ENCODE data around the gene FAM3C.

DNA sequence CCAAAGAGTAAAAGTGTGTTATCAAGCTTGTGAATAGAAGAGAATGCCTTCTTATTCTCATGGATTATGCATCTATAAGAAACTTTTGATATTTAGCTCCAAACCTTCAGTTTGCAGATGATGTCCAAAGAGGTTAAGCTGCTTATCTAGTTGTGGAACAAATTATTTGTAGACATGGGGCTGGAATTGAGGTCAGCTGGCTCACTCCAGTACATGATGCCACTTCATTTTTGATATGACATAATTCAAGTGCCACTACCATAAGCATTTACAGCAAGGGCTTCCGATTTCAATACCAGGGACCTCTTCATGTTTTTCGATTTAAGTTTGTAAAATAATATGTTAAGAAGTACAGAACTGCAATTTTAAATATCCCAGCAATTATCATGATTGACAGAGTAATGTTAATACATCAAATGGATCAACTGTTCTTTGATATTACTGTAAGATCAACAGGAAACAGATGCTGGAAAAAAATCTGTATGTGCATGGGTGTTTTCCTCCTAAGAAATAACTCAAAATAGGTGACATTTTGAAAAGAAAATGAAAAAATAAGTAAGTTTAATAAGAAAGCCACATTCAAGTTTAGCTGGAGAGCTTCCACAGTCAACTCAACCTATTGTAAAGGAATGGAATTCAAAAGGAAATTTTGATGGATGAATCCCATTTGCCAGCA is 12.7 kb downstream of the FAM3C start:
- TF ChIP-seq, protein P1, sequence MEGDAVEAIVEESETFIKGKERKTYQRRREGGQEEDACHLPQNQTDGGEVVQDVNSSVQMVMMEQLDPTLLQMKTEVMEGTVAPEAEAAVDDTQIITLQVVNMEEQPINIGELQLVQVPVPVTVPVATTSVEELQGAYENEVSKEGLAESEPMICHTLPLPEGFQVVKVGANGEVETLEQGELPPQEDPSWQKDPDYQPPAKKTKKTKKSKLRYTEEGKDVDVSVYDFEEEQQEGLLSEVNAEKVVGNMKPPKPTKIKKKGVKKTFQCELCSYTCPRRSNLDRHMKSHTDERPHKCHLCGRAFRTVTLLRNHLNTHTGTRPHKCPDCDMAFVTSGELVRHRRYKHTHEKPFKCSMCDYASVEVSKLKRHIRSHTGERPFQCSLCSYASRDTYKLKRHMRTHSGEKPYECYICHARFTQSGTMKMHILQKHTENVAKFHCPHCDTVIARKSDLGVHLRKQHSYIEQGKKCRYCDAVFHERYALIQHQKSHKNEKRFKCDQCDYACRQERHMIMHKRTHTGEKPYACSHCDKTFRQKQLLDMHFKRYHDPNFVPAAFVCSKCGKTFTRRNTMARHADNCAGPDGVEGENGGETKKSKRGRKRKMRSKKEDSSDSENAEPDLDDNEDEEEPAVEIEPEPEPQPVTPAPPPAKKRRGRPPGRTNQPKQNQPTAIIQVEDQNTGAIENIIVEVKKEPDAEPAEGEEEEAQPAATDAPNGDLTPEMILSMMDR (IDR thresholded peaks at IDR 0.05; ENCODE audit: low read depth, low read length, missing input control) = no peak
- TF ChIP-seq, protein P2, sequence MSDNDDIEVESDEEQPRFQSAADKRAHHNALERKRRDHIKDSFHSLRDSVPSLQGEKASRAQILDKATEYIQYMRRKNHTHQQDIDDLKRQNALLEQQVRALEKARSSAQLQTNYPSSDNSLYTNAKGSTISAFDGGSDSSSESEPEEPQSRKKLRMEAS (IDR thresholded peaks at IDR 0.05) = no peak
- TF ChIP-seq EGR1 (IDR thresholded peaks at IDR 0.05; ENCODE audit: low read depth in 2 of 2) (no peak), RAD21 (IDR thresholded peaks at IDR 0.05) (no peak), YY1 (IDR thresholded peaks at IDR 0.05) (no peak), RXRA (IDR thresholded peaks at IDR 0.05) (no peak), GABPA (IDR thresholded peaks at IDR 0.05 in 1 of 2, conservative IDR thresholded peaks at IDR 0.05 in 1 of 2) (no peak), HNF4A (conservative IDR thresholded peaks at IDR 0.05) (no peak), JUND (IDR thresholded peaks at IDR 0.05) (no peak), SP1 (IDR thresholded peaks at IDR 0.05) (no peak), HNF4G (IDR thresholded peaks at IDR 0.05) (no peak), TAF1 (conservative IDR thresholded peaks at IDR 0.05) (no peak)
- TF ChIP-seq, protein P3, sequence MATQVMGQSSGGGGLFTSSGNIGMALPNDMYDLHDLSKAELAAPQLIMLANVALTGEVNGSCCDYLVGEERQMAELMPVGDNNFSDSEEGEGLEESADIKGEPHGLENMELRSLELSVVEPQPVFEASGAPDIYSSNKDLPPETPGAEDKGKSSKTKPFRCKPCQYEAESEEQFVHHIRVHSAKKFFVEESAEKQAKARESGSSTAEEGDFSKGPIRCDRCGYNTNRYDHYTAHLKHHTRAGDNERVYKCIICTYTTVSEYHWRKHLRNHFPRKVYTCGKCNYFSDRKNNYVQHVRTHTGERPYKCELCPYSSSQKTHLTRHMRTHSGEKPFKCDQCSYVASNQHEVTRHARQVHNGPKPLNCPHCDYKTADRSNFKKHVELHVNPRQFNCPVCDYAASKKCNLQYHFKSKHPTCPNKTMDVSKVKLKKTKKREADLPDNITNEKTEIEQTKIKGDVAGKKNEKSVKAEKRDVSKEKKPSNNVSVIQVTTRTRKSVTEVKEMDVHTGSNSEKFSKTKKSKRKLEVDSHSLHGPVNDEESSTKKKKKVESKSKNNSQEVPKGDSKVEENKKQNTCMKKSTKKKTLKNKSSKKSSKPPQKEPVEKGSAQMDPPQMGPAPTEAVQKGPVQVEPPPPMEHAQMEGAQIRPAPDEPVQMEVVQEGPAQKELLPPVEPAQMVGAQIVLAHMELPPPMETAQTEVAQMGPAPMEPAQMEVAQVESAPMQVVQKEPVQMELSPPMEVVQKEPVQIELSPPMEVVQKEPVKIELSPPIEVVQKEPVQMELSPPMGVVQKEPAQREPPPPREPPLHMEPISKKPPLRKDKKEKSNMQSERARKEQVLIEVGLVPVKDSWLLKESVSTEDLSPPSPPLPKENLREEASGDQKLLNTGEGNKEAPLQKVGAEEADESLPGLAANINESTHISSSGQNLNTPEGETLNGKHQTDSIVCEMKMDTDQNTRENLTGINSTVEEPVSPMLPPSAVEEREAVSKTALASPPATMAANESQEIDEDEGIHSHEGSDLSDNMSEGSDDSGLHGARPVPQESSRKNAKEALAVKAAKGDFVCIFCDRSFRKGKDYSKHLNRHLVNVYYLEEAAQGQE (IDR thresholded peaks at IDR 0.05) = no peak
- TF ChIP-seq, protein P4, sequence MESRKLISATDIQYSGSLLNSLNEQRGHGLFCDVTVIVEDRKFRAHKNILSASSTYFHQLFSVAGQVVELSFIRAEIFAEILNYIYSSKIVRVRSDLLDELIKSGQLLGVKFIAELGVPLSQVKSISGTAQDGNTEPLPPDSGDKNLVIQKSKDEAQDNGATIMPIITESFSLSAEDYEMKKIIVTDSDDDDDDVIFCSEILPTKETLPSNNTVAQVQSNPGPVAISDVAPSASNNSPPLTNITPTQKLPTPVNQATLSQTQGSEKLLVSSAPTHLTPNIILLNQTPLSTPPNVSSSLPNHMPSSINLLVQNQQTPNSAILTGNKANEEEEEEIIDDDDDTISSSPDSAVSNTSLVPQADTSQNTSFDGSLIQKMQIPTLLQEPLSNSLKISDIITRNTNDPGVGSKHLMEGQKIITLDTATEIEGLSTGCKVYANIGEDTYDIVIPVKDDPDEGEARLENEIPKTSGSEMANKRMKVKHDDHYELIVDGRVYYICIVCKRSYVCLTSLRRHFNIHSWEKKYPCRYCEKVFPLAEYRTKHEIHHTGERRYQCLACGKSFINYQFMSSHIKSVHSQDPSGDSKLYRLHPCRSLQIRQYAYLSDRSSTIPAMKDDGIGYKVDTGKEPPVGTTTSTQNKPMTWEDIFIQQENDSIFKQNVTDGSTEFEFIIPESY (IDR thresholded peaks at IDR 0.05) = no peak
